ENCODE measurements around the gene L3MBTL4.

GRCh38 chr18:5983488-5983887, 431.2 kb downstream of the L3MBTL4 start:
- no peak for TF ChIP-seq ZFP3 (CRISPR knock-in tag; IDR thresholded peaks at IDR 0.05)
- TF ChIP-seq CSRNP3 (CRISPR knock-in tag; IDR thresholded peaks at IDR 0.05), result no peak
- TF ChIP-seq PATZ1 (CRISPR knock-in tag; IDR thresholded peaks at IDR 0.05; ENCODE audit: borderline replicate concordance), result no peak
- TF ChIP-seq ESRRG (CRISPR knock-in tag; IDR thresholded peaks at IDR 0.05), result no peak
- no peak for TF ChIP-seq ZFP30 (CRISPR knock-in tag; IDR thresholded peaks at IDR 0.05)
- no peak for TF ChIP-seq BACH2 (CRISPR knock-in tag; IDR thresholded peaks at IDR 0.05; ENCODE audit: borderline replicate concordance)
- TF ChIP-seq, protein P1, sequence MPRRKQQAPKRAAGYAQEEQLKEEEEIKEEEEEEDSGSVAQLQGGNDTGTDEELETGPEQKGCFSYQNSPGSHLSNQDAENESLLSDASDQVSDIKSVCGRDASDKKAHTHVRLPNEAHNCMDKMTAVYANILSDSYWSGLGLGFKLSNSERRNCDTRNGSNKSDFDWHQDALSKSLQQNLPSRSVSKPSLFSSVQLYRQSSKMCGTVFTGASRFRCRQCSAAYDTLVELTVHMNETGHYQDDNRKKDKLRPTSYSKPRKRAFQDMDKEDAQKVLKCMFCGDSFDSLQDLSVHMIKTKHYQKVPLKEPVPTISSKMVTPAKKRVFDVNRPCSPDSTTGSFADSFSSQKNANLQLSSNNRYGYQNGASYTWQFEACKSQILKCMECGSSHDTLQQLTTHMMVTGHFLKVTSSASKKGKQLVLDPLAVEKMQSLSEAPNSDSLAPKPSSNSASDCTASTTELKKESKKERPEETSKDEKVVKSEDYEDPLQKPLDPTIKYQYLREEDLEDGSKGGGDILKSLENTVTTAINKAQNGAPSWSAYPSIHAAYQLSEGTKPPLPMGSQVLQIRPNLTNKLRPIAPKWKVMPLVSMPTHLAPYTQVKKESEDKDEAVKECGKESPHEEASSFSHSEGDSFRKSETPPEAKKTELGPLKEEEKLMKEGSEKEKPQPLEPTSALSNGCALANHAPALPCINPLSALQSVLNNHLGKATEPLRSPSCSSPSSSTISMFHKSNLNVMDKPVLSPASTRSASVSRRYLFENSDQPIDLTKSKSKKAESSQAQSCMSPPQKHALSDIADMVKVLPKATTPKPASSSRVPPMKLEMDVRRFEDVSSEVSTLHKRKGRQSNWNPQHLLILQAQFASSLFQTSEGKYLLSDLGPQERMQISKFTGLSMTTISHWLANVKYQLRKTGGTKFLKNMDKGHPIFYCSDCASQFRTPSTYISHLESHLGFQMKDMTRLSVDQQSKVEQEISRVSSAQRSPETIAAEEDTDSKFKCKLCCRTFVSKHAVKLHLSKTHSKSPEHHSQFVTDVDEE (CRISPR knock-in tag; IDR thresholded peaks at IDR 0.05), result no peak
- no peak for TF ChIP-seq ZNF565 (CRISPR knock-in tag; conservative IDR thresholded peaks at IDR 0.05; ENCODE audit: low read depth)
